GM21529 (cell line): Measurements from ENCODE around the gene POLR2E.

ENCODE experiments used
- ATAC-seq: cut with Tn5 transposase; IDR thresholded peaks from one replicate; pipeline ENCODE4 v1.9.1; 2021; ENCODE audit not compliant: unreplicated experiment

POLR2E gene

GRCh38 chr19:1066748-1067340 lies 28.3 kb downstream of the POLR2E start, which contains the start of gene ARHGAP45:
TSS of gene ARHGAP45 (plus strand) at chr19:1067167. CDS start at chr19:1067406, 239 bp downstream.
- no peak for ATAC-seq

GRCh38 chr19:1066251-1066747 lies 28.9 kb downstream of the POLR2E start:
- ATAC-seq, result no peak

GRCh38 chr19:1065606-1066109 lies 29.5 kb downstream of the POLR2E start:
- no peak for ATAC-seq

GRCh38 chr19:1064661-1065605 lies 30.2 kb downstream of the POLR2E start:
- ATAC-seq, result no peak

- ATAC-seq, result no peak
Observed at GRCh38 chr19:1063909-1064660, 31.1 kb downstream of the POLR2E start.

- no peak for ATAC-seq
Observed at GRCh38 chr19:1063030-1063908, 31.9 kb downstream of the POLR2E start.

- ATAC-seq, result no peak
Observed at GRCh38 chr19:1062387-1063029, 32.7 kb downstream of the POLR2E start.

GRCh38 chr19:1061987-1062386 lies 33.2 kb downstream of the POLR2E start:
- ATAC-seq, result no peak

GRCh38 chr19:1060689-1061088 lies 34.5 kb downstream of the POLR2E start:
- no peak for ATAC-seq

- no peak for ATAC-seq
Observed at GRCh38 chr19:1058112-1058511, 37.1 kb downstream of the POLR2E start.

GRCh38 chr19:1057176-1057855 lies 37.9 kb downstream of the POLR2E start:
- ATAC-seq, result no peak

- ATAC-seq, result no peak
Observed at GRCh38 chr19:1055886-1056620, 39.1 kb downstream of the POLR2E start.

GRCh38 chr19:1055028-1055425 lies 40.1 kb downstream of the POLR2E start:
- no peak for ATAC-seq

GRCh38 chr19:1054102-1055027 lies 40.8 kb downstream of the POLR2E start:
- no peak for ATAC-seq

GRCh38 chr19:1053176-1054101 lies 41.7 kb downstream of the POLR2E start:
- no peak for ATAC-seq

GRCh38 chr19:1052349-1052975 lies 42.7 kb downstream of the POLR2E start:
- ATAC-seq, result no peak
